ENCODE measurements around the gene TMEM8B. TPM values are rescaled to one million over a fixed set of nuclear protein-coding genes. Genes with fewer than 3 reads are reported as not detected.

Gene TMEM8B
- total RNA-seq, 1 donor from 2014 or later: 44.4 TPM

DNA sequence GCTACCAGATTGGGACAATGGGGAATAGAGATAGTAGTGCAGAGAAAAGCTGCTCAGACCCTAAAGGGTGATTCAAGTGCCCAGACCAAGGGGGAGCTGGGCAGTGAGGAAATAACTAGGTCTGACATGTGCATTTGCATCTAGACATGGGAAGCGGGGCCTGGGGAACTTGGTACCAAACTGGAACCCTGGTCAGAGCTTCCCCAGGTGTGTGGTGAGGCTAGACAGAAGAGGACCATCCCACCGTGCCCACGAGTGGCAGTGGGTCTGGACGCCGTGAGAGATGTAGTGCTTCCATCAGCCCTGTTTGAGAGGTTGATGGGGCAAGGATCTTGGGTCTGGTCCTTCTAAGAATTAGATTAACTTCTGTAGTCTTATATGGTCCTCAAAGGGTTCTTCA is 7.6 kb downstream of the TMEM8B start:
- TF ChIP-seq, protein P1, sequence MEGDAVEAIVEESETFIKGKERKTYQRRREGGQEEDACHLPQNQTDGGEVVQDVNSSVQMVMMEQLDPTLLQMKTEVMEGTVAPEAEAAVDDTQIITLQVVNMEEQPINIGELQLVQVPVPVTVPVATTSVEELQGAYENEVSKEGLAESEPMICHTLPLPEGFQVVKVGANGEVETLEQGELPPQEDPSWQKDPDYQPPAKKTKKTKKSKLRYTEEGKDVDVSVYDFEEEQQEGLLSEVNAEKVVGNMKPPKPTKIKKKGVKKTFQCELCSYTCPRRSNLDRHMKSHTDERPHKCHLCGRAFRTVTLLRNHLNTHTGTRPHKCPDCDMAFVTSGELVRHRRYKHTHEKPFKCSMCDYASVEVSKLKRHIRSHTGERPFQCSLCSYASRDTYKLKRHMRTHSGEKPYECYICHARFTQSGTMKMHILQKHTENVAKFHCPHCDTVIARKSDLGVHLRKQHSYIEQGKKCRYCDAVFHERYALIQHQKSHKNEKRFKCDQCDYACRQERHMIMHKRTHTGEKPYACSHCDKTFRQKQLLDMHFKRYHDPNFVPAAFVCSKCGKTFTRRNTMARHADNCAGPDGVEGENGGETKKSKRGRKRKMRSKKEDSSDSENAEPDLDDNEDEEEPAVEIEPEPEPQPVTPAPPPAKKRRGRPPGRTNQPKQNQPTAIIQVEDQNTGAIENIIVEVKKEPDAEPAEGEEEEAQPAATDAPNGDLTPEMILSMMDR (IDR thresholded peaks at IDR 0.05; ENCODE audit: unreplicated experiment): no peak
- H3K4me3 Mint-ChIP-seq: no peak overlapping the region
- no peaks in the 10 kb centered on the region for H3K9me3 Mint-ChIP-seq
- H3K27me3 Mint-ChIP-seq (ENCODE audit: low read depth): no peaks in the 10 kb centered on the region
- no peaks in the 10 kb centered on the region for H3K36me3 Mint-ChIP-seq
- peaks cover 16% of the 10 kb centered on the region for H3K4me1 Mint-ChIP-seq
- no peak overlapping the region for H3K27ac Mint-ChIP-seq
- DNase-seq (ENCODE audit: low spot score in 2 of 2, unreplicated experiment in 2 of 2): no peak

DNA sequence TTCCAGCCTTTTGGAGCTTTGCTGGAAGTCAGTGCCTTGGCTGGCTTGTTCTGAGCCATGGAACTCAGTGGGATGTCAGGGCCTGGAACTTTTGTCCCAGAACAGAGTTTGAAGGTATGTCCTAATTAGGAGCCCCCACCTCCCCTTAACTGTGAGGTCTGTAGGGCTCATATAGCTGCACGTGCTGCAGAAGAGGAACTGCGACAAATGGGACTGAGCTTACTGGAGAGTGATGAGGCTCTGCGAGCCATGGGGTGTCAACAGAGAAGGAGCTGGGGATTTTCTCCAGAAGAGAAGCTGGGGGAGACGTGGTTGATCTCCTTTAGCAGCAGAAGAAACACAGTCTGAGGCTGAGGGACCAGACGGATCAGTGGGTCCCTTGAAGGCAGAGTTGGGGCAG is 10.9 kb downstream of the TMEM8B start:
- TF ChIP-seq, protein P1 (IDR thresholded peaks at IDR 0.05; ENCODE audit: unreplicated experiment): no peak
- H3K4me1 Mint-ChIP-seq: peaks cover 6% of the 10 kb centered on the region
- DNase-seq (ENCODE audit: low spot score in 2 of 2, unreplicated experiment in 2 of 2): no peak
- H3K36me3 Mint-ChIP-seq: peaks cover 4% of the 10 kb centered on the region
- no peak overlapping the region for H3K4me3 Mint-ChIP-seq
- no peaks in the 10 kb centered on the region for H3K27me3 Mint-ChIP-seq (ENCODE audit: low read depth)
- H3K27ac Mint-ChIP-seq: no peak overlapping the region
- no peaks in the 10 kb centered on the region for H3K9me3 Mint-ChIP-seq

DNA sequence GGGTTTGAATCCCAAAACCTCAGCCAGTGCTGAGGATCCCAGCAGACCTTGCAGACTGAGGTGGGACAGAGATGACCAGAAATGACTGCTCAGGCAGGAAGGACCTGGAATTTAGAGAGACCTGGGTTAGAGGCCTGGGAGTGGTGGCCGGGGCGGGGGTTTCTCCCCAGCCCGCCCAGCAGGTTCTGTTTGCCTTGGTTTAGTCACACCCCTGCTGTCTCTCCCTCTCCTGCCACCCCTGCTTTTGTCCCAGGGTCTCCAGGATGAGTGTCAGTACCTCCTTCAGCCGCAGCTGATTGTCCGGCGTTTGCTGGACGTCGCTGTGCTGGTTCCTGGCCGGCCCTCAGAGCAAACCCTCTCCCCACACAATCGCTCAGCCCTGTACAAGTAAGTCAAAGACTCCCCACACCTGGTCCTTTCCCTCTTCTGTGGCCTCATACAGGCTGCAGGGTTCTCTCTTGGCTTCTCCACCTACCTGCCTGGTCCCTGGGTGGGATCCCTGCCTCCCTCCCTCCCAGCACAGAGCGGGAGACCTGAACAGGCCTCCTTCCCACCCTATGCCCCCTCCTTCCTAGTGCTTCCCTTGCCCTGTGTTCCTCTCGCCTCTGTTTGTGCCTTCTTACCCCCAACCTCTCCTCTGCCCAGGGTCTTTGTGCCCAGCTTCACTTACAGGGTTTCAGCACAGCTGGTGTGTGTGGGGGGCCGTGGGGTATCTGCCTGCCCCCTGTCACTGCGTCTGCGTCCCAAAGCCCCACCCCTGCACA is 12.0 kb downstream of the TMEM8B start:
- H3K27ac Mint-ChIP-seq: no peak overlapping the region
- H3K4me1 Mint-ChIP-seq: peaks cover 16% of the 10 kb centered on the region
- no peak for DNase-seq (ENCODE audit: low spot score in 2 of 2, unreplicated experiment in 2 of 2)
- no peaks in the 10 kb centered on the region for H3K27me3 Mint-ChIP-seq (ENCODE audit: low read depth)
- no peak overlapping the region for H3K4me3 Mint-ChIP-seq
- no peaks in the 10 kb centered on the region for H3K9me3 Mint-ChIP-seq
- TF ChIP-seq, protein P1 (IDR thresholded peaks at IDR 0.05; ENCODE audit: unreplicated experiment): no peak
- peaks cover 4% of the 10 kb centered on the region for H3K36me3 Mint-ChIP-seq

DNA sequence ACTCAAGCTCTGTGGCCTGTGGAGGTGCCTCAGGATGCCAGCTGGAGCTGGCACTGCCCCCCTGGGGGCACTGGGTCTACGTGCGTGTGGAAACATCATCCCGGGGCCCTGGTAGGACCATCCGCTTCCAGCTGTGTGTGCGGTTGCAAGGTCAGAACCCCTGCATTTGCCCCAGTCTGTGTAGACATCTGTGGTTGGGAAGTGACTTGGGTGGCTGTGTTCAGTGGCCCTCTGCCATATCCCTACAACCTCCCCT is 12.5 kb downstream of the TMEM8B start:
- Mint-ChIP-seq H3K4me1 (peaks cover 17% of the 10 kb centered on the region), H3K36me3 (peaks cover 4% of the 10 kb centered on the region), H3K27ac (no peak overlapping the region), H3K27me3 (ENCODE audit: low read depth) (no peaks in the 10 kb centered on the region), H3K9me3 (no peaks in the 10 kb centered on the region), H3K4me3 (no peak overlapping the region)
- no peak for DNase-seq (ENCODE audit: low spot score in 2 of 2, unreplicated experiment in 2 of 2)
- TF ChIP-seq, protein P1 (IDR thresholded peaks at IDR 0.05; ENCODE audit: unreplicated experiment): no peak

DNA sequence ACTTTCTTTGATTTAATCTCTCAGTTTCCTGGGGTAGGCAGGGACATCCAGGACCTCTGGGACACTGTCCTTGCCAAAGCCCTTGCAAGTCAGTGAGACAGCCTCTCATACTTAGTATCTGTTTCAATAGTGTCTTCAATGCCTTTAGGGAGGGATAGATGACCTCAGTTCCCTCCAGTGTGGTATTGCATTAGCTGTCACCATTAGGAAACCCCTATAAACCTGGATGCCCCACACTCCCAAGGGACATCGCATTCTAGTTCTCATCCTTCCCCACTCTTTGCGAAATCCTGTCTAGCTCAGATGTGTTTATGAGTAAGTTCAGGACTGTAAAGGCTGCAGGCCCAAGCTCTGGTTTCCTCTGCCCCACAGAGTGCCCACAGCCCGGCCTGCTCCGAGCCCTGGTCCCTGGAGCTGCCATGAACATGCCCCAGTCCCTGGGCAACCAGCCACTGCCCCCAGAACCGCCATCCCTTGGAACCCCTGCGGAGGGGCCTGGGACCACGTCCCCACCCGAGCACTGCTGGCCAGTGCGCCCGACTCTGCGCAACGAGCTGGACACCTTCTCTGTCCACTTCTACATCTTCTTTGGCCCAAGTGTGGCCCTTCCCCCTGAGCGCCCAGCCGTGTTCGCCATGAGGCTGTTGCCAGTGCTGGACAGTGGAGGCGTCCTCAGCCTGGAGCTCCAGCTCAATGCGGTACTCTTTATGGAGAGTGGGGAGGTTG is 13.2 kb downstream of the TMEM8B start:
- H3K36me3 Mint-ChIP-seq: peaks cover 8% of the 10 kb centered on the region
- H3K4me3 Mint-ChIP-seq: no peak overlapping the region
- no peaks in the 10 kb centered on the region for H3K27me3 Mint-ChIP-seq (ENCODE audit: low read depth)
- H3K9me3 Mint-ChIP-seq: no peaks in the 10 kb centered on the region
- no peak overlapping the region for H3K27ac Mint-ChIP-seq
- DNase-seq (ENCODE audit: low spot score in 2 of 2, unreplicated experiment in 2 of 2): no peak
- TF ChIP-seq, protein P1 (IDR thresholded peaks at IDR 0.05; ENCODE audit: unreplicated experiment): no peak
- peaks cover 21% of the 10 kb centered on the region for H3K4me1 Mint-ChIP-seq
